GM12874 (cell line): ENCODE data around the gene CLDN17.

Source experiments
- TF ChIP-seq, protein P1 (sequence below): IDR thresholded peaks from 2 replicates; pipeline ENCODE4 v1.5.1; 2011; ENCODE audit warnings: low read depth, mild to moderate bottlenecking, control low read depth, low read length, moderate library complexity; ENCODE audit not compliant: insufficient read depth

The CLDN17 gene, protein sequence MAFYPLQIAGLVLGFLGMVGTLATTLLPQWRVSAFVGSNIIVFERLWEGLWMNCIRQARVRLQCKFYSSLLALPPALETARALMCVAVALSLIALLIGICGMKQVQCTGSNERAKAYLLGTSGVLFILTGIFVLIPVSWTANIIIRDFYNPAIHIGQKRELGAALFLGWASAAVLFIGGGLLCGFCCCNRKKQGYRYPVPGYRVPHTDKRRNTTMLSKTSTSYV

DNA sequence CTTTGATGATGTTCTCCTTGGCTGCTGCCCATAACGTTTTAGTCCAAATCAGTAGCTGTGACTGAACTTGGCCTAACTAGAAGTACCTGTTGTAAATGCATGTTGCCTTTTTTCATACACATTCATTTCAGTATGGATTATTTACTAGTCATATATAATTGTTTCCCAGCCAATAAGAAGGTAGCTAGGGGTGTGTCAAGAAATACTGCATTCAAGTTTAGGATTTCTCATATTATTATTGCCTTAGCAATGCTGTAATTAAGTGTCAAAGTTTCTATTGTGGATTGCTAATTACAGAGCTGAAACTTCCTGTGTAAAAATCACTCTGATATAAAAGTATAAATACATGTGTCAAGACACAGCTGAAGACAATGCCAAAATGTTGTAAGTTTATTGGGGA is at the start of gene CLDN17:
Gene CLDN17, minus strand, starts transcription at position 101 of the 400 bp plus-strand sequence. CDS start 188 bp downstream, outside the sequence.
- TF ChIP-seq, protein P1, sequence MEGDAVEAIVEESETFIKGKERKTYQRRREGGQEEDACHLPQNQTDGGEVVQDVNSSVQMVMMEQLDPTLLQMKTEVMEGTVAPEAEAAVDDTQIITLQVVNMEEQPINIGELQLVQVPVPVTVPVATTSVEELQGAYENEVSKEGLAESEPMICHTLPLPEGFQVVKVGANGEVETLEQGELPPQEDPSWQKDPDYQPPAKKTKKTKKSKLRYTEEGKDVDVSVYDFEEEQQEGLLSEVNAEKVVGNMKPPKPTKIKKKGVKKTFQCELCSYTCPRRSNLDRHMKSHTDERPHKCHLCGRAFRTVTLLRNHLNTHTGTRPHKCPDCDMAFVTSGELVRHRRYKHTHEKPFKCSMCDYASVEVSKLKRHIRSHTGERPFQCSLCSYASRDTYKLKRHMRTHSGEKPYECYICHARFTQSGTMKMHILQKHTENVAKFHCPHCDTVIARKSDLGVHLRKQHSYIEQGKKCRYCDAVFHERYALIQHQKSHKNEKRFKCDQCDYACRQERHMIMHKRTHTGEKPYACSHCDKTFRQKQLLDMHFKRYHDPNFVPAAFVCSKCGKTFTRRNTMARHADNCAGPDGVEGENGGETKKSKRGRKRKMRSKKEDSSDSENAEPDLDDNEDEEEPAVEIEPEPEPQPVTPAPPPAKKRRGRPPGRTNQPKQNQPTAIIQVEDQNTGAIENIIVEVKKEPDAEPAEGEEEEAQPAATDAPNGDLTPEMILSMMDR, result no peak

DNA sequence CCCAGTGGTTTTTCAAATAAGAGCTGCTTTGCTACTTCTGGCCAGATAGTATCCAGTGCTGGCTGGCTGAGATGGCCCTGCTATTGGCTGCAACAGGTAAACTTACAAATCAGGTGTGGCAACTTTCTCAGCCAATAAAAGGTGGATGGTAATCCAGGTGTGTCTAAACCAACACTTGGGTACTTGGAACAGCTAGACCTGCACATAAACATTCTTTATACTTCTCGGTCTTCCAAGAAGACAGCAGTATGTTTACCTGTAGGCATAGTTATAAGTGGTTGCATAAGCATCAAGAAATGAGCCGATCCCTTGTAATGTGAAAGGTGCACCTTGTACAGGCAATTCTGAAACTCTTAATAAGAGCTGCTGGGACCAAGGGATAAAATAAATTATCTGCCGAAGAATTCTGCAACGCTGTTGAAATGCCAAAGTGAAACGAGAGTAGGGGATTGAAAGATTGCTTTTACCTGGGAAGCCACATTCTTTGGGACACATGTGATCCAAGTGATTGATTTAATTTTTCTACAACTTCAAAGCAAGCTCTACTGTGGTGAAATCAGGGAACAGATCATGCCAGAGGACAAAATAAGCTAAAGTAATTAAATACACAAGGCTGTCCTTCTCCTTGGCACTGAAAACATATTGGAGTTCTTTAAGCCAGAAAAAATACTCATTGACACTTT is 49.6 kb upstream of the CLDN17 start, which contains the start of gene CLDN8:
Gene CLDN8, minus strand, starts transcription at position 57 of the 683 bp plus-strand sequence. CDS start 172 bp downstream, outside the sequence.
- TF ChIP-seq, protein P1, result no peak

DNA sequence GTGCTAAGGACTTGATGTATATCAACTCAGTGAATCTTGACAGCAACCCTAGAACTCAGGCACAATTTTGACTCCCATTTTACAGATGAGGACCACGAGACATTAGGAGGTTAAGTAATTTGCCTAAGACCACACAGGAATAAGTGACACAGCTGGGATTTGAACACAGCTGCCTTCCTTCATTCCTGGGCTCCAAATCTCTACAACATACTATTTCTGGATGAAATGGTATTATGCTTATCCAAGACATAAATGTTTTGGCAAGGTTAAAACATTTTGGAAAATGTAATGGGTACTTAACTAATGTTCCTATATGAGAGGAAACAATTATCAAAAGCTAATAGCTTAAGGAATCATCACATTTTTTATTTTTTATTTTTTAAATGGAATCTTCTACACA is 44.5 kb upstream of the CLDN17 start:
- TF ChIP-seq, protein P1, result no peak

DNA sequence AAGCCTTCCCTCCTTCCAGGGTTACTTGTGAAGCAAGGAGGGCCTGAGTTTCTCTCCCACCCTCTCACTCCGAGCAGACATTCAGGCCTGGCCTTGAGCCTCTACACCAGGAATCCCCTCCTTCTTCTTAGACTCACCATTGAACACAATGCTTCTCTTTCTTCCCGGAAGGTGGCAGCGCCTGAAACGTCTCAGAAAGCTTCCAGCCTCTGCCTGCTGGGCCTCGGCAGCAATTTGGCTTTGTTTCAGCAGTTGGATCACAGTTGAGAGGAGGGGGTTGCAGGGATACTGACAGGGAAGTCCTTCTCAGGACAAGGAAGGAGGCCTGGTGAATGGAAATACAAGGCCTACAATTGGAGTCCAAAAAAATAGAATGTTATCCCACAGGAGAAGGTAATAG is 43.0 kb upstream of the CLDN17 start:
- TF ChIP-seq, protein P1, result no peak

DNA sequence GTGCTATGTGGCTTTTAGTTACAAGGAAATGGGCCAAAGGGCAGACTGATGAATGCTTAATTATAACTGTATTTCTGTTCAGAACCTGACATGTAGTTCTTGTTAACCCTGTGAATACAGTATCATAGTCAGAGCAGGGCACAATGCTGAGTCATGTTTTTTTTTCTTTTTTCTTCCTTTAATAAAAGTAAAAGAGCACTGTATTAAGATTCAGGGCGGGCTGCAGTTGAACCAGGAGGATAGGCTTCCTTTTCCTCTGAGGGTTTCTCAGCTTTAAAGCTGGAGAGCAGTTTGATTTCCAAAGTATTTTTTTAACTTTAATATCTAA is 40.6 kb upstream of the CLDN17 start:
- TF ChIP-seq, protein P1, result no peak

DNA sequence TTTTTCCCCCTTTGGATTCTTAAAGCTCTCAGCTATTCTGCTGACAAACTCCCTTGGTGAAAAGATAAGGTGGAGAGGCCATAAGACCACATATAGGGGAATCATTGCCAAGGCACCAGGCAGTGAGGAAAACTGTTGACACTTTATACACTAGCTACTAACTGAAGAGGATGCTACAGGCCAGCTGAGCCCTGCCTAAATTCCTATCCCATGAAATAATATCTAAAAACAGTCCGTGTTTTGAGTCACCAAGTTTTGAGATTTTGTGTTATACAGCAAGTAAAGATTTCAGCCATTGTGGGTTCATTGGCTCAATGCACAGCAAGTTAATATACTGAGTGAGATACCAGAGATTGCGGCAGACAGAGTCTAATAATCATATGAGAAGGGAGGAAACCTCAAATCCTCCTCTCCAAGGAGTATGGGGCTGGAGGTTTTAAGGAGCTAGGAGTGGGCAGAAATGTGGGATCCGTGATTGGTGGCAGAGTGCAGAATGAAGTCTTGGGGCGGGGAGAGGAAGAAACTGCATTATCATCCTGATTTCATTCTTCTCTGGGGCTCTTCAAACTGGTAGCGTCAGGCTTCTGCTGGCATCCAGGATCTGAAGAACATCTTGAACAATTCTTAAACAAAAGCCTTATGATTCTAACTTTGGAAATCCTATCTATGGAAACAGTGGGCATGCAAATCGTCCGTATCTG is 40.1 kb upstream of the CLDN17 start:
- TF ChIP-seq, protein P1, result no peak

DNA sequence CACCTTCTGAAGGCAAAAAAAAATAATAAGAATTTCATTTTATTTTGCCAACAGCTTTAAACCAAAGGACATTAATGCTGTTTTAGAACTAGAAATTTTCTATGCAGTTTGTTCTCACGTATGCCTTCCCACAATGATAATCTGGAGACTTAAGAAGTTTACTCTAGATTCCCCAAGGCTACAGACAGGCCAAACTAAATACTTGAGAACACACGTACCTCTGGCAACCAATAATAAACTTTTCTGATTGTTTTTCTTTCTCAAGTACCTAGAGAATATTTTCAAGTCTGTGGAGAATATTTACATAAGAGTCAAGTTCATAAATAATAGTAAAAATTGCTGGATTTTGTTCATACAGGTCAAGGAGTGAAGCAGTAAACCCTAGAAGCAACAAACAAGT is 33.4 kb upstream of the CLDN17 start:
- TF ChIP-seq, protein P1, result no peak
